ENCODE data around the gene LRSAM1. TPM values are rescaled to one million over a fixed set of nuclear protein-coding genes. Genes with fewer than 3 reads are reported as not detected.

Gene LRSAM1
- total and polyA plus RNA-seq, 2 donors: 12.6 to 21.2 TPM

- no peak overlapping the region for H3K27ac ChIP-seq (ENCODE audit: low read depth)
- peaks cover 2% of the 10 kb centered on the region for H3K36me3 ChIP-seq (ENCODE audit: insufficient read depth)
- 83% methylated on average over 30 of the region's 30 CpGs for WGBS
- H3K4me3 ChIP-seq (ENCODE audit: low read depth, low read length): no peak overlapping the region
- DNase-seq (ENCODE audit: extremely low spot score): no peak
- H3K4me1 ChIP-seq (ENCODE audit: insufficient read depth): no peaks in the 10 kb centered on the region
Observed at GRCh38 chr9:127526655-127527559, 75.6 kb downstream of the LRSAM1 start.

GRCh38 chr9:127527560-127528268 lies 76.4 kb downstream of the LRSAM1 start:
- no peak overlapping the region for H3K4me3 ChIP-seq (ENCODE audit: low read depth, low read length)
- H3K36me3 ChIP-seq (ENCODE audit: insufficient read depth): peaks cover 2% of the 10 kb centered on the region
- no peak for DNase-seq (ENCODE audit: extremely low spot score)
- H3K27ac ChIP-seq (ENCODE audit: low read depth): no peak overlapping the region
- 86% methylated on average over 17 of the region's 17 CpGs for WGBS
- H3K4me1 ChIP-seq (ENCODE audit: insufficient read depth): no peaks in the 10 kb centered on the region

- 60% methylated on average over 15 of the region's 15 CpGs for WGBS
- Histone ChIP-seq H3K4me3 (ENCODE audit: low read depth, low read length) (no peak overlapping the region), H3K4me1 (ENCODE audit: insufficient read depth) (no peaks in the 10 kb centered on the region), H3K27ac (ENCODE audit: low read depth) (no peak overlapping the region), H3K36me3 (ENCODE audit: insufficient read depth) (no peaks in the 10 kb centered on the region)
- DNase-seq (ENCODE audit: extremely low spot score): no peak
Observed at GRCh38 chr9:127528422-127529251, 77.3 kb downstream of the LRSAM1 start.

- Histone ChIP-seq H3K27ac (ENCODE audit: low read depth) (no peak overlapping the region), H3K4me1 (ENCODE audit: insufficient read depth) (no peaks in the 10 kb centered on the region), H3K4me3 (ENCODE audit: low read depth, low read length) (no peak overlapping the region), H3K36me3 (ENCODE audit: insufficient read depth) (no peaks in the 10 kb centered on the region)
- no peak for DNase-seq (ENCODE audit: extremely low spot score)
- 89% methylated on average over 4 of the region's 4 CpGs for WGBS
Observed at GRCh38 chr9:127529671-127530070, 78.4 kb downstream of the LRSAM1 start.

- no peak overlapping the region for H3K27ac ChIP-seq (ENCODE audit: low read depth)
- 88% methylated on average over 14 of the region's 14 CpGs for WGBS
- no peaks in the 10 kb centered on the region for H3K36me3 ChIP-seq (ENCODE audit: insufficient read depth)
- DNase-seq (ENCODE audit: extremely low spot score): no peak
- no peaks in the 10 kb centered on the region for H3K4me1 ChIP-seq (ENCODE audit: insufficient read depth)
- H3K4me3 ChIP-seq (ENCODE audit: low read depth, low read length): no peak overlapping the region
Observed at GRCh38 chr9:127530206-127530941, 79.1 kb downstream of the LRSAM1 start.

GRCh38 chr9:127531676-127532075 lies 80.4 kb downstream of the LRSAM1 start:
- H3K4me1 ChIP-seq (ENCODE audit: insufficient read depth): no peaks in the 10 kb centered on the region
- H3K36me3 ChIP-seq (ENCODE audit: insufficient read depth): no peaks in the 10 kb centered on the region
- H3K4me3 ChIP-seq (ENCODE audit: low read depth, low read length): no peak overlapping the region
- H3K27ac ChIP-seq (ENCODE audit: low read depth): no peak overlapping the region
- WGBS: 80% methylated on average over 13 of the region's 13 CpGs
- DNase-seq (ENCODE audit: extremely low spot score): no peak

GRCh38 chr9:127534250-127534906 lies 83.1 kb downstream of the LRSAM1 start:
- DNase-seq (ENCODE audit: extremely low spot score): no peak
- no peaks in the 10 kb centered on the region for H3K4me1 ChIP-seq (ENCODE audit: insufficient read depth)
- no peak overlapping the region for H3K27ac ChIP-seq (ENCODE audit: low read depth)
- H3K36me3 ChIP-seq (ENCODE audit: insufficient read depth): no peaks in the 10 kb centered on the region
- H3K4me3 ChIP-seq (ENCODE audit: low read depth, low read length): no peak overlapping the region
- 76% methylated on average over 4 of the region's 4 CpGs for WGBS

- WGBS: 63% methylated on average over 12 of the region's 12 CpGs
- DNase-seq (ENCODE audit: extremely low spot score): no peak
- Histone ChIP-seq H3K4me3 (ENCODE audit: low read depth, low read length) (no peak overlapping the region), H3K4me1 (ENCODE audit: insufficient read depth) (no peaks in the 10 kb centered on the region), H3K36me3 (ENCODE audit: insufficient read depth) (no peaks in the 10 kb centered on the region), H3K27ac (ENCODE audit: low read depth) (peak overlapping the region; percentile 47)
Observed at GRCh38 chr9:127534931-127535330, 83.6 kb downstream of the LRSAM1 start.

GRCh38 chr9:127535396-127535795 lies 84.1 kb downstream of the LRSAM1 start:
- WGBS: 87% methylated on average over 6 of the region's 6 CpGs
- Histone ChIP-seq H3K36me3 (ENCODE audit: insufficient read depth) (no peaks in the 10 kb centered on the region), H3K4me3 (ENCODE audit: low read depth, low read length) (no peak overlapping the region), H3K27ac (ENCODE audit: low read depth) (peak overlapping the region; percentile 47), H3K4me1 (ENCODE audit: insufficient read depth) (no peaks in the 10 kb centered on the region)
- DNase-seq (ENCODE audit: extremely low spot score): no peak

- no peak overlapping the region for H3K4me3 ChIP-seq (ENCODE audit: low read depth, low read length)
Observed at GRCh38 chr9:127535834-127536233, 84.5 kb downstream of the LRSAM1 start.

GRCh38 chr9:127536499-127536898 lies 85.2 kb downstream of the LRSAM1 start:
- no peak for DNase-seq (ENCODE audit: extremely low spot score)
- 84% methylated on average over 8 of the region's 8 CpGs for WGBS
- Histone ChIP-seq H3K27ac (ENCODE audit: low read depth) (no peak overlapping the region), H3K4me3 (ENCODE audit: low read depth, low read length) (no peak overlapping the region), H3K36me3 (ENCODE audit: insufficient read depth) (no peaks in the 10 kb centered on the region), H3K4me1 (ENCODE audit: insufficient read depth) (no peaks in the 10 kb centered on the region)

More at GRCh38 chr9:127535834-127536233, 84.5 kb downstream of the LRSAM1 start:
- H3K27ac ChIP-seq (ENCODE audit: low read depth): no peak overlapping the region
- DNase-seq (ENCODE audit: extremely low spot score): no peak
- no peaks in the 10 kb centered on the region for H3K4me1 ChIP-seq (ENCODE audit: insufficient read depth)
- H3K36me3 ChIP-seq (ENCODE audit: insufficient read depth): no peaks in the 10 kb centered on the region
- WGBS: 46% methylated on average over 14 of the region's 14 CpGs

- H3K27ac ChIP-seq (ENCODE audit: low read depth): no peak overlapping the region
- H3K4me1 ChIP-seq (ENCODE audit: insufficient read depth): no peaks in the 10 kb centered on the region
- 36% methylated on average over 8 of the region's 8 CpGs for WGBS
Observed at GRCh38 chr9:127537014-127537413, 85.7 kb downstream of the LRSAM1 start.

More at GRCh38 chr9:127537014-127537413, 85.7 kb downstream of the LRSAM1 start:
- H3K4me3 ChIP-seq (ENCODE audit: low read depth, low read length): no peak overlapping the region
- DNase-seq (ENCODE audit: extremely low spot score): no peak
- no peaks in the 10 kb centered on the region for H3K36me3 ChIP-seq (ENCODE audit: insufficient read depth)

All from urinary bladder (tissue), 4 donors.